A549 (cell line): ENCODE measurements around the gene CRMP1. TPM values are rescaled to one million over a fixed set of nuclear protein-coding genes. Genes with fewer than 3 reads are reported as not detected.

Experiments used
- ATAC-seq, 2 experiments: fragments of 200-7000 bp in 1 of 2; fragments of >200 bp in 1 of 2; cut with Nextera tagmentation in 1 of 2; cut with Tn5 transposase in 1 of 2; 3 replicates each; pipeline versions ENCODE4 v1.8.0 to v1.9.1; 2018 to 2020; ENCODE audit warnings: mild to moderate bottlenecking in 1 of 2, moderate library complexity in 1 of 2
- CTCF ChIA-PET: fragments of 300-600 bp; sonication (Branson Sonifier 250); formaldehyde crosslinking; extraction: SDS; loops from one replicate; lab custom pipeline; 2021; ENCODE audit warnings: antibody characterized with exemption, inconsistent platforms; lab: Yijun Ruan, JAX
- POLR2A ChIA-PET: fragments of 350-600 bp; formaldehyde crosslinking; extraction: SDS; loops from one replicate; lab custom pipeline; 2021; ENCODE audit warnings: antibody characterized with exemption, inconsistent platforms; lab: Yijun Ruan, JAX
- DNase-seq, 2 experiments: peaks; one replicate each; pipeline versions ENCODE4 v3.0.0 to v3.0.0-alpha.2; 2011 to 2016; ENCODE audit warnings: low read depth in 1 of 2, low spot score in 1 of 2
- FAIRE-seq: peaks from 2 replicates; lab custom pipeline; 2011; peaks lifted over from hg19 to GRCh38; lab: Jason Lieb, UNC
- H3K27ac ChIP-seq, 2 experiments: fragments of >200 bp; sonication (Bioruptor Twin); formaldehyde crosslinking; 3 replicates each; pipeline ENCODE4 v1.5.1; 2016 to 2017
- H3K4me1 ChIP-seq: fragments of >200 bp; sonication (Bioruptor Twin); formaldehyde crosslinking; 3 replicates; pipeline ENCODE4 v1.6.1; 2016
- H3K4me2 ChIP-seq: fragments of >200 bp; sonication (Bioruptor Twin); formaldehyde crosslinking; 3 replicates; pipeline ENCODE4 v1.6.1; 2016
- H3K4me3 ChIP-seq: fragments of >200 bp; sonication (Bioruptor Twin); formaldehyde crosslinking; 3 replicates; pipeline ENCODE4 v1.5.1; 2016
- H3K9me3 ChIP-seq: fragments of >200 bp; sonication (Bioruptor Twin); formaldehyde crosslinking; 3 replicates; pipeline ENCODE4 v1.6.1; 2016
- ATOH8 ChIP-seq: fragments of 250-450 bp; sonication (Bioruptor Pico); IDR thresholded peaks from 2 replicates; pipeline ENCODE4 v1.5.0; 2020; ENCODE audit warnings: low read depth, mild to moderate bottlenecking, moderate library complexity
- CEBPB ChIP-seq, 2 experiments: fragments of >200 bp in 1 of 2; sonication (Bioruptor Twin) in 1 of 2; formaldehyde crosslinking in 1 of 2; IDR thresholded peaks; 2 replicates each; pipeline ENCODE4 v1.6.1; 2012 to 2016
- CHD4 ChIP-seq: fragments of 200-600 bp; sonication (generic); IDR thresholded peaks from 2 replicates; pipeline ENCODE4 v1.6.1; 2016; ENCODE audit warnings: antibody characterized with exemption, mild to moderate bottlenecking, borderline replicate concordance
- EHMT2 ChIP-seq: fragments of 200-600 bp; sonication (generic); IDR thresholded peaks from 2 replicates; pipeline ENCODE4 v1.6.1; 2016; ENCODE audit warnings: antibody characterized with exemption, low read depth, mild to moderate bottlenecking, moderate library complexity
- ELK1 ChIP-seq: fragments of 150-350 bp; IDR thresholded peaks from 2 replicates; pipeline ENCODE4 v1.6.1; 2014; ENCODE audit warnings: low read depth, mild to moderate bottlenecking, low read length
- EP300 ChIP-seq, 2 experiments: fragments of >200 bp; sonication (Bioruptor Twin); formaldehyde crosslinking; IDR thresholded peaks; 2 replicates in 1 of 2; 3 replicates in 1 of 2; pipeline ENCODE4 v1.6.1; 2016 to 2017
- FOXS1 ChIP-seq: fragments of 250-450 bp; sonication (Bioruptor Pico); IDR thresholded peaks from 2 replicates; pipeline ENCODE4 v1.5.0; 2020; ENCODE audit warnings: mild to moderate bottlenecking, moderate library complexity
- HDAC2 ChIP-seq: fragments of 200-600 bp; sonication (generic); IDR thresholded peaks from 2 replicates; pipeline ENCODE4 v1.6.1; 2016
- HEYL ChIP-seq: fragments of 250-450 bp; sonication (Bioruptor Pico); IDR thresholded peaks from 2 replicates; pipeline ENCODE4 v1.8.0; 2021; ENCODE audit warnings: mild to moderate bottlenecking, moderate library complexity
- HOXB13 ChIP-seq: fragments of 250-450 bp; sonication (Bioruptor Pico); IDR thresholded peaks from 2 replicates; pipeline ENCODE4 v1.5.0; 2020; ENCODE audit warnings: low read depth, mild to moderate bottlenecking, moderate library complexity
- HOXB5 ChIP-seq: fragments of 250-450 bp; sonication (Bioruptor Pico); IDR thresholded peaks from 2 replicates; pipeline ENCODE4 v1.5.0; 2020; ENCODE audit warnings: mild to moderate bottlenecking, moderate library complexity
- JUN ChIP-seq, 2 experiments: fragments of >200 bp; sonication (Bioruptor Twin); formaldehyde crosslinking; IDR thresholded peaks; 2 replicates in 1 of 2; 3 replicates in 1 of 2; pipeline ENCODE4 v1.6.1; 2016 to 2017
- JUNB ChIP-seq: fragments of >200 bp; sonication (Bioruptor Twin); formaldehyde crosslinking; IDR thresholded peaks from 2 replicates; pipeline ENCODE4 v1.6.1; 2016
- KDM1A ChIP-seq: fragments of 200-600 bp; sonication (generic); IDR thresholded peaks from 2 replicates; pipeline ENCODE4 v1.6.1; 2016; ENCODE audit warnings: low read depth, mild to moderate bottlenecking
- MAZ ChIP-seq: fragments of 150-350 bp; IDR thresholded peaks from 2 replicates; pipeline ENCODE4 v1.6.1; 2014; ENCODE audit warnings: antibody characterized with exemption, low read depth, low read length, borderline replicate concordance
- NPAS2 ChIP-seq: fragments of 250-450 bp; sonication (Bioruptor Pico); IDR thresholded peaks from 2 replicates; pipeline ENCODE4 v1.8.0; 2022; ENCODE audit warnings: mild to moderate bottlenecking, moderate library complexity, borderline replicate concordance
- PHF8 ChIP-seq: fragments of 200-600 bp; sonication (generic); IDR thresholded peaks from 2 replicates; pipeline ENCODE4 v1.6.1; 2016; ENCODE audit warnings: low read depth, mild to moderate bottlenecking, antibody characterized with exemption, moderate library complexity, borderline replicate concordance
- POLR2AphosphoS2 ChIP-seq: conservative IDR thresholded peaks from 2 replicates; pipeline ENCODE4 v1.6.1; 2012; ENCODE audit warnings: low read length, improper control_type of control experiment, inconsistent platforms
- RAD21 ChIP-seq, 2 experiments: fragments of >200 bp in 1 of 2; sonication (Bioruptor Twin) in 1 of 2; formaldehyde crosslinking in 1 of 2; IDR thresholded peaks in 1 of 2; conservative IDR thresholded peaks in 1 of 2; 2 replicates in 1 of 2; 3 replicates in 1 of 2; pipeline ENCODE4 v1.6.1; 2012 to 2018; ENCODE audit warnings: inconsistent platforms in 1 of 2
- RCOR1 ChIP-seq: fragments of 150-350 bp; IDR thresholded peaks from 2 replicates; pipeline ENCODE4 v1.6.1; 2014; ENCODE audit warnings: antibody characterized with exemption, low read length, low read depth
- RFX5 ChIP-seq: fragments of 450-650 bp; IDR thresholded peaks from 2 replicates; pipeline ENCODE4 v1.7.1; 2014; ENCODE audit warnings: antibody characterized with exemption, mild to moderate bottlenecking, moderate library complexity
- RNF2 ChIP-seq: fragments of 200-600 bp; sonication (generic); IDR thresholded peaks from 2 replicates; pipeline ENCODE4 v1.6.1; 2016; ENCODE audit warnings: low read depth, mild to moderate bottlenecking, antibody characterized with exemption, moderate library complexity, borderline replicate concordance
- TP53 ChIP-seq: fragments of 250-450 bp; sonication (Bioruptor Pico); IDR thresholded peaks from 2 replicates; pipeline ENCODE4 v1.5.0; 2021; ENCODE audit warnings: mild to moderate bottlenecking, moderate library complexity
- USF2 ChIP-seq: fragments of 450-650 bp; IDR thresholded peaks from 2 replicates; pipeline ENCODE4 v1.6.1; 2014; ENCODE audit warnings: antibody characterized with exemption
- ZC3H11A ChIP-seq: fragments of 450-650 bp; IDR thresholded peaks from 2 replicates; pipeline ENCODE4 v1.6.1; 2014; ENCODE audit warnings: antibody characterized with exemption, mild to moderate bottlenecking
- ZNF302 ChIP-seq: fragments of 250-450 bp; sonication (Bioruptor Pico); IDR thresholded peaks from 2 replicates; pipeline ENCODE4 v1.9.0; 2021; ENCODE audit warnings: inconsistent platforms, mild to moderate bottlenecking, moderate library complexity
- ZSCAN20 ChIP-seq: fragments of 250-450 bp; sonication (Bioruptor Pico); IDR thresholded peaks from 2 replicates; pipeline ENCODE4 v1.8.0; 2022; ENCODE audit warnings: mild to moderate bottlenecking, moderate library complexity
- WGBS: methylation state at CpG from one replicate; pipeline ENCODE4 v1.1.6; 2017; ENCODE audit errors: missing lambda C conversion rate; 5-methylcytosine and 5-hydroxymethylcytosine counted together
- polyA plus RNA-seq, 4 experiments: library from polyadenylated mRNA; depleted of rRNA in 3 of 4; stranded (reverse); fragments of >200 nt; fragmentation: RNase III in 1 of 4; extraction: RNeasy Plus Mini Kit Qiagen cat#74134 plus additional on column Dnase treatment in 1 of 4; gene quantifications; 2 replicates in 3 of 4; 3 replicates in 1 of 4; pipeline ENCODE4 v1.2.3, GENCODE V29; 2011 to 2017
- TF ChIP-seq, protein P1 (sequence below): IDR thresholded peaks from 2 replicates; pipeline ENCODE4 v1.6.1; 2012
- TF ChIP-seq, protein P2 (sequence below): fragments of >200 bp; sonication (Bioruptor Twin); formaldehyde crosslinking; IDR thresholded peaks from 2 replicates; pipeline ENCODE4 v1.6.1; 2016

Gene CRMP1
- polyA plus RNA-seq, 2 of the 4 experiments (the other 2 are of a cell fraction) = 0.74 to 0.80 TPM

- ATAC-seq (no peak), FAIRE-seq (no peak), DNase-seq (no peak)
- ChIA-PET POLR2A (no interaction called here), CTCF (interaction anchor here (0.6 kb wide), 1 partner anchor 67 kb away, joined by 5 read pairs; no protein-coding TSS in a partner anchor)
- H3K4me1 ChIP-seq = no peaks in the 10 kb centered on the region
- no peak overlapping the region for H3K4me3 ChIP-seq
- TF ChIP-seq, protein P1, sequence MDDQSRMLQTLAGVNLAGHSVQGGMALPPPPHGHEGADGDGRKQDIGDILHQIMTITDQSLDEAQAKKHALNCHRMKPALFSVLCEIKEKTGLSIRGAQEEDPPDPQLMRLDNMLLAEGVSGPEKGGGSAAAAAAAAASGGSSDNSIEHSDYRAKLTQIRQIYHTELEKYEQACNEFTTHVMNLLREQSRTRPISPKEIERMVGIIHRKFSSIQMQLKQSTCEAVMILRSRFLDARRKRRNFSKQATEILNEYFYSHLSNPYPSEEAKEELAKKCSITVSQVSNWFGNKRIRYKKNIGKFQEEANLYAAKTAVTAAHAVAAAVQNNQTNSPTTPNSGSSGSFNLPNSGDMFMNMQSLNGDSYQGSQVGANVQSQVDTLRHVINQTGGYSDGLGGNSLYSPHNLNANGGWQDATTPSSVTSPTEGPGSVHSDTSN = no peak
- TF ChIP-seq RCOR1 (no peak), HOXB5 (no peak), HDAC2 (no peak), ATOH8 (CRISPR knock-in tag) (no peak), HOXB13 (CRISPR knock-in tag) (no peak), CEBPB (IDR thresholded peaks at IDR 0.05) (no peak), ZSCAN20 (CRISPR knock-in tag) (no peak), ELK1 (no peak), FOXS1 (no peak), EP300 (IDR thresholded peaks at IDR 0.05) (no peak), RAD21 (conservative IDR thresholded peaks at IDR 0.05 in 1 of 2, IDR thresholded peaks at IDR 0.05 in 1 of 2) (no peak), RFX5 (no peak), JUNB (no peak), ZNF302 (CRISPR knock-in tag) (no peak)
- no peak overlapping the region for H3K27ac ChIP-seq
- H3K4me2 ChIP-seq = no peak overlapping the region
- no peaks in the 10 kb centered on the region for H3K9me3 ChIP-seq
- WGBS = 32% methylated on average over 12 of the region's 16 CpGs
Measured at GRCh38 chr4:5921101-5921980, 28.5 kb upstream of the CRMP1 start.

GRCh38 chr4:5919571-5919970, 26.7 kb upstream of the CRMP1 start:
- ATAC-seq (no peak), DNase-seq (no peak), FAIRE-seq (no peak)
- WGBS = 46% methylated on average over 7 of the region's 7 CpGs
- ChIA-PET CTCF (no interaction called here), POLR2A (no interaction called here)
- no peak overlapping the region for H3K4me2 ChIP-seq
- no peak for TF ChIP-seq TP53 (CRISPR knock-in tag)
- no peak for TF ChIP-seq POLR2AphosphoS2
- no peak for TF ChIP-seq RNF2
- no peak for TF ChIP-seq ZC3H11A
- no peak for TF ChIP-seq USF2
- no peak for TF ChIP-seq KDM1A
- no peak for TF ChIP-seq HOXB5
- TF ChIP-seq MAZ = no peak
- no peak for TF ChIP-seq HDAC2
- TF ChIP-seq CHD4 = no peak
- no peak for TF ChIP-seq JUNB
- TF ChIP-seq HEYL (CRISPR knock-in tag) = no peak
- TF ChIP-seq, protein P2, sequence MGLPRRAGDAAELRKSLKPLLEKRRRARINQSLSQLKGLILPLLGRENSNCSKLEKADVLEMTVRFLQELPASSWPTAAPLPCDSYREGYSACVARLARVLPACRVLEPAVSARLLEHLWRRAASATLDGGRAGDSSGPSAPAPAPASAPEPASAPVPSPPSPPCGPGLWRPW = no peak
- TF ChIP-seq JUN (IDR thresholded peaks at IDR 0.05) = no peak
- TF ChIP-seq EHMT2 = no peak
- TF ChIP-seq PHF8 = no peak
- no peak for TF ChIP-seq NPAS2 (CRISPR knock-in tag)
- no peak for TF ChIP-seq ZNF302 (CRISPR knock-in tag)
- TF ChIP-seq CEBPB (IDR thresholded peaks at IDR 0.05) = no peak
- TF ChIP-seq, protein P1 = no peak
- H3K27ac ChIP-seq = no peak overlapping the region
- no peaks in the 10 kb centered on the region for H3K9me3 ChIP-seq
- H3K4me3 ChIP-seq = no peak overlapping the region
- no peaks in the 10 kb centered on the region for H3K4me1 ChIP-seq
